IPS-18a (cell line): ENCODE results near the gene MRPL58.
"Not testable (repeated sequence)": the region's sequence is repeated elsewhere in the genome, so short reads cannot be mapped to it uniquely, and the experiment has no call there.

Experiments used
- H3K27ac ChIP-seq: one replicate; pipeline ENCODE4 v1.5.1; 2013; ENCODE audit warnings: low read length
- H3K27me3 ChIP-seq: one replicate; pipeline ENCODE4 v1.6.1; 2013; ENCODE audit warnings: mild to moderate bottlenecking, low read length; ENCODE audit not compliant: control insufficient read depth, insufficient read depth
- H3K36me3 ChIP-seq: one replicate; pipeline ENCODE4 v1.6.1; 2013; ENCODE audit warnings: low read depth, low read length; ENCODE audit not compliant: control insufficient read depth
- H3K4me1 ChIP-seq: one replicate; pipeline ENCODE4 v1.6.1; 2013; ENCODE audit warnings: low read depth, low read length; ENCODE audit not compliant: control insufficient read depth
- H3K4me3 ChIP-seq: one replicate; pipeline ENCODE4 v1.5.1; 2013; ENCODE audit warnings: low read length
- H3K9ac ChIP-seq: one replicate; pipeline ENCODE4 v1.6.1; 2013; ENCODE audit warnings: mild to moderate bottlenecking, low read length, moderate library complexity
- H3K9me3 ChIP-seq: one replicate; pipeline ENCODE4 v1.6.1; 2013; ENCODE audit warnings: low read depth, low read length; ENCODE audit not compliant: control insufficient read depth

Gene MRPL58

DNA sequence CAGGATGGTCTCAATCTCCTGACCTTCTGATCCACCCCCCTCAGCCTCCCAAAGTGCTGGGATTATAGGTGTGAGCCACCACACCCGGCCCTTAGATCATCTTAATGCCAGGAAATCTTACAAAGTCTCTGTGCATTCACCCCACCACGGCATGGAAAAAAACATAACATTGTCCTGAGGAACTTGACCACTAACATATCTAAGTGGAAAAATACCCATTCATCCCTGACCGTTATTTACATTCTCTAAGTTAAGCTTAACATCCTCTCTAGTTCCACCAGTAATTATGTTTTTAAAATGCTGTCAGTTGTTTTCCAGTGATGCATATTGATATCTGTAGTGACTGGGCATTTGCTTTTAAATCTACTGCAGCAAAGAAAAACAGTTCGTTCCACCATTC, 36.5 kb upstream of the MRPL58 start:
- Histone ChIP-seq H3K27me3 (peaks cover 52% of the 10 kb centered on the region), H3K4me1 (no peaks in the 10 kb centered on the region), H3K9ac (no peak overlapping the region), H3K27ac (no peak overlapping the region), H3K9me3 (no peaks in the 10 kb centered on the region), H3K4me3 (no peak overlapping the region), H3K36me3 (no peaks in the 10 kb centered on the region)

DNA sequence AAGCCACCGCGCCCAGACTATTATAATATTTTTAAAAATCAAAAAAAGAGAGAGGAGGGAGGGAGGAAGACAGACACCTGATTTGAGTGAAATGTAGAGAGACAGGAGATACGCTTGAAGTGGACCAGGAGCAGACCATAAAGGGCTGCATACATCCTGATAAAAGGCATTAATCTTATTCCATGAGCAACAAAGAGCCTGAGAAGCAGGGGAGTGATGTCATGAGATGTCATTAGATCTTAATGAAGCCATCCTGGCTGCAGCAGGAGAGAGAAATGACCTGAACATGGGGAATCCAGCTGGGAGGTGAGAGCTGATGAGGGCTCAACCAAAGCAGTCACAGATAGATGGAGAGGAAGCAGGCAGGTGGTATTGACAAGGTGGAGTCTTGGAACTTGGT, 34.7 kb upstream of the MRPL58 start:
- Histone ChIP-seq H3K36me3 (no peaks in the 10 kb centered on the region), H3K4me1 (peaks cover 6% of the 10 kb centered on the region), H3K27me3 (peaks cover 33% of the 10 kb centered on the region), H3K27ac (no peak overlapping the region), H3K9ac (no peak overlapping the region), H3K4me3 (no peak overlapping the region), H3K9me3 (no peaks in the 10 kb centered on the region)

DNA sequence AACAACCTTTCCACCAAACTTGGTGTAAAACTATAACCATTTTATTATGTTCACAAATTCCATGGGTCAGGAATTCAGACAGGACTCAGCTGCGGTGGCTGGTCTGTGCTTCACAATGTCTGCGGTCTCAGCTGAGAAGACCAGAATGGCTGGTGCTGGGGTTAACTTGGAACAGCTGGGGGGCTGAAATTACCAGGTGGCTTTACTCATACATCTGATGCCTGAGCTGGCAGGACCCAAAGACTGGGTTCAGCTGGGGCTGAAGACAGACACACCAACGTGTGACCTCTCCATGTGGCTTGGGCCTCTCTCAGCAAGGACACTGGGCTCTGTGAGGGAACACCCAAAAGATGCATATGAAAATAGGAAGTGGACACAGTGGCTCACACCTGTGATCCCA, 34.2 kb upstream of the MRPL58 start:
- peaks cover 29% of the 10 kb centered on the region for H3K27me3 ChIP-seq
- no peak overlapping the region for H3K9ac ChIP-seq
- H3K36me3 ChIP-seq: no peaks in the 10 kb centered on the region
- H3K4me3 ChIP-seq: no peak overlapping the region
- no peak overlapping the region for H3K27ac ChIP-seq
- no peaks in the 10 kb centered on the region for H3K9me3 ChIP-seq
- H3K4me1 ChIP-seq: peaks cover 6% of the 10 kb centered on the region

DNA sequence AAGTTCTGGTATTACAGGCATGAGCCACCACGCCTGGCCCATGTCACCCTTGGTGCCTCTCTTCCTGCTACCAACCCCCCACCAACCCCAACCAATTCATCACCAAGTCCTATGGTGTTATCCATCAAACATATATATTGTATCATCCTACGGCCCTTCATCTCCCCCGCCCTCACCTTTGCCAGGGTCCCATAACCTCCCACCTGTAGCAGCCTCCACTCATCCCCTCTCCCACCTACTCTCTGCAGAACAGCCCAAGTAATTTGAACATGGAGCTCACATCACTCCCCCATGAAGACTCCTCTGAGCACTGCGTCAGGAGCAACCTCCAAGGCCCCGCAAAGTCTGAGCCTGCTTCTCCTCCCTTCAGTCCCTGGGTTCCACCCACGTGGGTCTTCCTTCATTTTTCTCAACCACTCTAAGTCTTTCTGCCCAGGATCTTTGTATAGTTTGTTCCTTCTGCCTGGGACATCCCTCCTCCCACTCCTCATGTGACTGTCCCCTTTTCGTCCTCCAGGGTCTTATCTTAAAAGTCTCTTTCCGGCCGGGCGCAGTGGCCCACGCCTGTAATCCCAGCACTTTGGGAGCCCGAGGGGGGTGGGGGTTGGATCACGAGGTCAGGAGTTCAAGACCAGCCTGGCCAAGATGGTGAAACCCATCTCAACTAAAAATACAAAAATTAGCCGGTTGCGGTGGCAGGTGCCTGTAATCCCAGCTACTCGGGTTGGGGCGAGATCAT, 32.9 kb upstream of the MRPL58 start:
- Histone ChIP-seq H3K27ac (no peak overlapping the region), H3K36me3 (no peaks in the 10 kb centered on the region), H3K4me1 (peaks cover 6% of the 10 kb centered on the region), H3K27me3 (peaks cover 15% of the 10 kb centered on the region), H3K9me3 (no peaks in the 10 kb centered on the region), H3K9ac (no peak overlapping the region), H3K4me3 (no peak overlapping the region)

DNA sequence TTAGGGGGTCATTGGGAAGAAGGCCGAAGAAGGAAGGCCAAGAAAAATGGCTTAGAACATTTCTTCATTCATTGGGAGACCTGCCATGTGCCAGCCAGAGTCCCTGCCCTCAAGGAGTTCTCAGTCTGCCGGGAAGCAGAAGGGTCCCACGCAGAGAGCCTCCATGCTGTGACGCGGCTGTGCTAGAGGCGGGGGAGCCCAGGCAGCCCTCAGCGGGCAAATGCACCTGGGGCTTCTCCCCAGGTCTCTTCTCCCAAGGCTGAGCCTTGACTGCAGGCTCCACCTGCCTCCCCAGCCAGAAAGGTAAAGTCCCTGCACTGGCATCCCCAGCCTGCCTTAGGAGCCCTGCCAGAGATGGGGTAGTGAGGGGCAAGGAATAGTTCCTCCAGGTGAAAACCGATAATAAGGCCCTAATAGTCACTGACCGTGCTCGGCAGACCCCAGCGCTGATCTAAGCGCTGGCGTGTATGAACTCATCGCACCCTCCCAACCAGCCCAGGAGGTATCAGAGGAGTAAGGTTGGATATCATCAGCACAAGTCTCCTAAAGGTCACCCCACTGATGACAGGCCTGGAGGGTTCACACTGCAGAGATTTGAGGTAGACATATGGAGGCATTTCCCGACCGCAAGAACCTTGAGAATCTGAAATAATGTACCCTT, 31.0 kb upstream of the MRPL58 start:
- peaks cover 6% of the 10 kb centered on the region for H3K4me1 ChIP-seq
- H3K4me3 ChIP-seq: peak overlapping the region; percentile 92
- no peak overlapping the region for H3K27ac ChIP-seq
- no peaks in the 10 kb centered on the region for H3K27me3 ChIP-seq
- peak overlapping the region; percentile 76 for H3K9ac ChIP-seq
- H3K9me3 ChIP-seq: no peaks in the 10 kb centered on the region
- H3K36me3 ChIP-seq: no peaks in the 10 kb centered on the region

DNA sequence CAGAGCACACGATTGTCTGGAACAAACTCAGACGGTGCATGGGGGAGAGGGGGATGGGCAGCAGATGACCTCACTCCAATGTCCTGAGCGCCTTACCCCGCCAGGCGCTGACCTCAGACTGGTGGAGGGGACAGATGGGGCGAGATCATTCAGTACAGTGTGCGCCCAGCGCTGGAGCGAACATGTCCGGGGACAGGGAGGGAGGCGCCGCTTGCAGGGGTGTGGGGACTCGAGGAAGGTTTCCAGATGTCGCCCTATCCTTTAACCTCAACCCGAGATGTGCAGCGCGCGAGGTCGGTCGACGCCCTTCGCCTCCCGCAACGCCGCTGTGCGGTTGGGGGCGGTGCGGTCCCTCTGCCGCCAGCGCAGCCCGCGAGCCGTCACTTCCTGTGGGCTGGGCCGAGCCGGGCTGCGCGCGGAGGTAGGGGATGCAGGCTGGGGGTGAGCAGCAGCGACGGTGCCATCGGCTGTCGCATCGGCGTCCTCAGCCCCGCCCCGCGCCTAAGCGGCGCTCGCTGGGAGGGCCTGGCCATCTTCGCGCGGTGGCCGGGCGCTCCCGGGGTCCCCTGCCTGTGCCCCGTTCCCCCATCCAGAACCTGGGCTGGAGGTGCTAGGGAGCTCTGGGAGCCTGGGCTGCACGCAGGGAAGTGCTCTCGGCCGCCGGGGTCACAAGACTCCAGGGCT, 30.3 kb upstream of the MRPL58 start:
- H3K27ac ChIP-seq: no peak overlapping the region
- H3K27me3 ChIP-seq: no peaks in the 10 kb centered on the region
- peak overlapping the region; percentile 76 for H3K9ac ChIP-seq
- no peaks in the 10 kb centered on the region for H3K36me3 ChIP-seq
- H3K4me1 ChIP-seq: peaks cover 9% of the 10 kb centered on the region
- H3K4me3 ChIP-seq: peak overlapping the region; percentile 92
- H3K9me3 ChIP-seq: no peaks in the 10 kb centered on the region

DNA sequence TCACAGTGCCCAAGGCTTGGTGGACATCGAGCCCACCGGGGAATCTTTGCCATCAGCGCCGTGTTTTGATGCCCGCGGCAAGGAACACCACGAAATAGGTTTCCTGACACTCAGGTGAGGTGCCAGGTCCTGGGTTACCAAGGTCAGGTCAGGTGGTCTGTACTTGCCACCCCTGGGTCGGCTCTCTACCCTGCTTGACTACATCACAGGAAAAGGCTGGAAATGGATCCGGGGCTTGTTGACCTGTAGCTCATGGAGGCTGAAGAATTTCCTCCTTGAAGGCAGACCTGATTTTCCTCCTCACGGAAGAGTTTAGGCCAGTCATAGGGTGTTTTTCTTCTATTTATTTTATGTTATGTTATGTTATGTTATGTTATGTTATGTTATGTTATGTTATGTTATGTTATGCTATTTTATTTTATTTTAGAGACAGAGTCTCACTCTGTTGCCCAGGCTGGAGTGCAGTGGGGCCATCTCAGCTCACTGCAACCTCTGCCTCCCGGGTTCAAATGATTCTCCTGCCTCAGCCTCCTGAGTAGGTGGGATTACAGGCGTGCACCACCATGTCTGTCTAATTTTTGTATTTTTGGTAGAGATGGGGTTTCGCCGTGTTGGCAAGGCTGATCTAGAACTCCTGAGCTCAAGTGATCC, 29.7 kb upstream of the MRPL58 start:
- Histone ChIP-seq H3K9ac (peak overlapping the region; percentile 76), H3K4me3 (peak overlapping the region; percentile 92)
- not testable (repeated sequence) for H3K36me3 ChIP-seq, H3K27me3 ChIP-seq, H3K4me1 ChIP-seq, H3K9me3 ChIP-seq, H3K27ac ChIP-seq

DNA sequence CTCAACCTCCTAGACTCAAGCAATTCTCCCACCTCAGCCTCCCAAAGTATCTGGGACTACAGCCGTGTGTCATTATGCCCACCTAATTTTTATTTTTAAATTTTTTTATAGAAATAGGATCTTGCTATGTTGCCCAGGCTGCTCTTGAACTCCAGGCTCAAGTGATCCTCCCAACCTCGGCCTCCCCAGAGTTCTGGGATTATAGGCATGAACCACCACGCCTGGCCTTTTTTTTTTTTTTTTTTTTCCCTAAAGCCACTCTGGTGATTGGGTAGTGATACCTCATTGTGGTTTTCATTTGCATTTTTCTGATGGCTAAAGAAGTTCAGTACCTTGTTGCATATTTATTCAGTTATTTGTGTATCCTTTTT, 26.3 kb upstream of the MRPL58 start:
- no peak overlapping the region for H3K9ac ChIP-seq
- H3K9me3 ChIP-seq: no peaks in the 10 kb centered on the region
- no peaks in the 10 kb centered on the region for H3K27me3 ChIP-seq
- peaks cover 16% of the 10 kb centered on the region for H3K4me1 ChIP-seq
- no peak overlapping the region for H3K4me3 ChIP-seq
- no peaks in the 10 kb centered on the region for H3K36me3 ChIP-seq
- no peak overlapping the region for H3K27ac ChIP-seq

DNA sequence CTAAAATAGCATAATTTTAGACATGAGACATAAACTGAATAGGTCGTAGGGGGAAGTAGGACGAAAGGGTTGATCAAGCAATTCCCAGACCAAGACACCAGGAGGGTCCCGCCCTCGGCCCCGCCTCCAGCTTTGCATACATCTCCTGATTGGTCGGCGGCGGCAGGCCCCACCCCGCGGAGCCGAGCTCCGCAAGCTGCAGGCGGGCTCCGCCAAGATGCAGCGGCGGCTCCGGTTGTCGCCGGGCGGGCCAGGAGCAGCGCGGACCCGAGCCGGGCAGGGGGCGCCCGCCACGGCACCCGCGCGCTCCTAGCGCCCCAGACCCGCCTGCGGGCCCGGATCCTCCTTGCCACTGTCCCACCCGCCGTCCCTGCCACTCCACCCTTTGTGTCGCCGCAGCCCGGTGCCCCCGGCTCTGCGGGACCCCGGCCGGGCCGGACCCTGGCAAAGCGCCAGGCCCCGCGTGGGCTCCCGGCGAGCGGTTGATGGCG, 25.0 kb upstream of the MRPL58 start, which contains the start of gene CDR2L:
CDR2L (plus strand) TSS at position 215 of the 491 bp plus-strand sequence. CDS start 412 bp downstream, outside the sequence.
- Histone ChIP-seq H3K4me1 (peaks cover 10% of the 10 kb centered on the region), H3K27me3 (no peaks in the 10 kb centered on the region), H3K9me3 (no peaks in the 10 kb centered on the region), H3K9ac (peak within 1 kb of the TSS; percentile 70), H3K36me3 (no peaks in the 10 kb centered on the region), H3K4me3 (peak within 1 kb of the TSS; percentile 88), H3K27ac (no peak within 1 kb of the TSS)

DNA sequence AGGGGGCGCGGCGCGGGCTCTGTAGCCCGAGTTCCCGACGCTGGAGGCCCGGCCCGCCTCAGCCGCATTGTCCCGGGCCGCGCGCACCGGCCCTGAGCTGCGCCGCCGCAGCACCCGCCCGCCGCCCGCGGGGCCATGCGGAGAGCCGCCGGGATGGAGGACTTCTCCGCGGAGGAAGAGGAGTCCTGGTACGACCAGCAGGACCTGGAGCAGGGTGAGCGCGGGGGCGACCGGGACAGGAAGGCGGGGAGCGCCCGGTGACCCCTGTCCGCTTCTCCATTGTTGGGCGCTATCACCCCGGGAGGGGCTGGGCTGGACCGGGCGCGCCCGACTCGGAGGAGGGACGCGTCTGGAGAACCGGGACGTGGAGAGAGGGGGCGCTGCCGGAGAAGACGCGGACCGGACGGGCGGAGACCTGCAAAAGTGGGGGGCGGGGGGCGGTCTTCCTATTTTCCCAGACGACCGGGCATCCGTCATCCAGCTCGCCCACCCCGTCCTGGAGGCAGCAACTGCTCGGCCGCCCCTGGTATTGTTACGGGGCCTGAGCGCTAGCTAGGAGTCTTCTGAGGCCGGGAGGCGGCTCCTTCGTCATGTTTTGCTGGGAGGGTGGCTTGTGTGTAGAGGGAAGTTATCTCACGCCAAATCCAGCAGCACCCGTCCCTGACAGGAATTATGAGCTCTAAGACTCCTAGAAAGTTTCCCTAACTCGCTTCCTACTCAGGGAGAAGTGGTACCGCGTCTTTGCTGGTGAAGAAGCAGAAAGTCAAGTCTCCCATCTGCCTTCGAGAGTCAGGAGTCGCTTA, 24.4 kb upstream of the MRPL58 start:
- Histone ChIP-seq H3K9ac (peak overlapping the region; percentile 70), H3K27ac (no peak overlapping the region), H3K27me3 (no peaks in the 10 kb centered on the region), H3K36me3 (no peaks in the 10 kb centered on the region), H3K4me3 (peak overlapping the region; percentile 88), H3K9me3 (no peaks in the 10 kb centered on the region), H3K4me1 (peaks cover 10% of the 10 kb centered on the region)
